Suprapubic skin (tissue), 4 donors: Measurements from ENCODE around the gene GHRH. TPM values are rescaled to one million over a fixed set of nuclear protein-coding genes. Genes with fewer than 3 reads are reported as not detected.

ENCODE experiments used
- DNase-seq, 2 donors: peaks; one replicate each; pipeline ENCODE4 v3.0.0-alpha.2; 2019; ENCODE audit warnings: low spot score in 2 of 2
- H3K27ac ChIP-seq: fragments of 200-600 bp; sonication (generic); one replicate; pipeline ENCODE4 v1.5.1; 2019
- H3K27me3 ChIP-seq: fragments of 200-600 bp; sonication (generic); one replicate; pipeline ENCODE4 v1.5.1; 2019
- H3K36me3 ChIP-seq: fragments of 200-600 bp; sonication (generic); one replicate; pipeline ENCODE4 v1.5.1; 2019
- H3K4me1 ChIP-seq: fragments of 200-600 bp; sonication (generic); one replicate; pipeline ENCODE4 v1.5.1; 2019
- H3K4me3 ChIP-seq: fragments of 200-600 bp; sonication (generic); one replicate; pipeline ENCODE4 v1.5.1; 2019; ENCODE audit warnings: mild to moderate bottlenecking
- H3K9me3 ChIP-seq: fragments of 200-600 bp; sonication (generic); one replicate; pipeline ENCODE4 v1.5.1; 2019
- CTCF ChIP-seq, 2 donors: fragments of 200-600 bp in 1 of 2; fragments of 450-650 bp in 1 of 2; sonication (generic) in 1 of 2; IDR thresholded peaks; one replicate each; pipeline ENCODE4 v1.5.1; 2016 to 2019; ENCODE audit warnings: antibody characterized with exemption in 2 of 2, mild to moderate bottlenecking in 1 of 2, moderate library complexity in 1 of 2
- EP300 ChIP-seq: sonication (generic); formaldehyde crosslinking; IDR thresholded peaks from one replicate; pipeline ENCODE4 v1.6.1; 2017; ENCODE audit warnings: antibody characterized with exemption
- POLR2A ChIP-seq, 2 donors: fragments of 450-650 bp; IDR thresholded peaks; one replicate each; pipeline ENCODE4 v1.6.1; 2017; ENCODE audit warnings: antibody characterized with exemption in 2 of 2, mild to moderate bottlenecking in 2 of 2, moderate library complexity in 2 of 2
- POLR2AphosphoS5 ChIP-seq, 3 donors: sonication (generic); formaldehyde crosslinking; IDR thresholded peaks; one replicate each; pipeline ENCODE4 v1.6.1; 2017; ENCODE audit warnings: antibody characterized with exemption in 3 of 3
- WGBS: methylation state at CpG from one replicate; pipeline ENCODE4 v1.1.5; 2018; 5-methylcytosine and 5-hydroxymethylcytosine counted together
- total RNA-seq, 4 donors: library from RNA; depleted of rRNA; stranded (reverse); fragments of >200 nt; gene quantifications; one replicate each; pipeline ENCODE4 v1.1.0, GENCODE V29; 2016

GHRH gene
- total RNA-seq, 4 donors from 2014 or later = not detected

GRCh38 chr20:37308086-37309050 is 46.8 kb upstream of the GHRH start:
- whole genome bisulfite sequencing = 74% methylated on average over 8 of the region's 8 CpGs
- Histone ChIP-seq H3K27ac (peak overlapping the region; percentile 16), H3K4me1 (peaks cover 46% of the 10 kb centered on the region)

GRCh38 chr20:37305839-37306238 is 44.2 kb upstream of the GHRH start:
- Histone ChIP-seq H3K4me3 (no peak overlapping the region), H3K4me1 (peaks cover 26% of the 10 kb centered on the region), H3K27ac (no peak overlapping the region), H3K27me3 (no peaks in the 10 kb centered on the region), H3K9me3 (no peaks in the 10 kb centered on the region), H3K36me3 (peaks cover 57% of the 10 kb centered on the region)
- TF ChIP-seq EP300 (no peak), POLR2A (IDR thresholded peaks at IDR 0.05) (no peak), POLR2AphosphoS5 (IDR thresholded peaks at IDR 0.05) (no peak), CTCF (IDR thresholded peaks at IDR 0.05) (no peak)
- 84% methylated on average over 3 of the region's 3 CpGs for WGBS
- peak in 1 of 2 donors; percentile 52 for DNase-seq

More at GRCh38 chr20:37308086-37309050, 46.8 kb upstream of the GHRH start:
- DNase-seq = peak in 1 of 2 donors; percentile 57
- Histone ChIP-seq H3K9me3 (no peaks in the 10 kb centered on the region), H3K27me3 (no peaks in the 10 kb centered on the region), H3K4me3 (no peak overlapping the region), H3K36me3 (peaks cover 38% of the 10 kb centered on the region)
- no peak for TF ChIP-seq POLR2A (IDR thresholded peaks at IDR 0.05)
- TF ChIP-seq POLR2AphosphoS5 (IDR thresholded peaks at IDR 0.05) = no peak
- no peak for TF ChIP-seq EP300
- no peak for TF ChIP-seq CTCF (IDR thresholded peaks at IDR 0.05)

GRCh38 chr20:37305079-37305478 is 43.5 kb upstream of the GHRH start:
- peak in 1 of 2 donors; percentile 43 for DNase-seq
- no peak overlapping the region for H3K4me3 ChIP-seq
- H3K9me3 ChIP-seq = no peaks in the 10 kb centered on the region
- no peak for TF ChIP-seq EP300
- no peak for TF ChIP-seq POLR2A (IDR thresholded peaks at IDR 0.05)
- TF ChIP-seq POLR2AphosphoS5 (IDR thresholded peaks at IDR 0.05) = no peak
- no peak for TF ChIP-seq CTCF (IDR thresholded peaks at IDR 0.05)
- peaks cover 56% of the 10 kb centered on the region for H3K36me3 ChIP-seq
- H3K4me1 ChIP-seq = peaks cover 19% of the 10 kb centered on the region
- H3K27ac ChIP-seq = no peak overlapping the region
- no peaks in the 10 kb centered on the region for H3K27me3 ChIP-seq
- WGBS = 85% methylated on average over 6 of the region's 6 CpGs

- H3K4me1 ChIP-seq = peaks cover 11% of the 10 kb centered on the region
- no peaks in the 10 kb centered on the region for H3K27me3 ChIP-seq
- H3K36me3 ChIP-seq = peaks cover 47% of the 10 kb centered on the region
- 95% methylated on average over 4 of the region's 4 CpGs for WGBS
- H3K4me3 ChIP-seq = no peak overlapping the region
- no peaks in the 10 kb centered on the region for H3K9me3 ChIP-seq
- no peak overlapping the region for H3K27ac ChIP-seq
- DNase-seq = peak in 1 of 2 donors; percentile 6
- TF ChIP-seq POLR2A (IDR thresholded peaks at IDR 0.05) (no peak), POLR2AphosphoS5 (IDR thresholded peaks at IDR 0.05) (no peak), CTCF (IDR thresholded peaks at IDR 0.05) (no peak), EP300 (no peak)
Measured at GRCh38 chr20:37303637-37304036, 42.0 kb upstream of the GHRH start.

GRCh38 chr20:37302981-37303380 is 41.4 kb upstream of the GHRH start:
- H3K27me3 ChIP-seq = no peaks in the 10 kb centered on the region
- WGBS = 78% methylated on average over 2 of the region's 2 CpGs
- H3K4me3 ChIP-seq = no peak overlapping the region
- peaks cover 10% of the 10 kb centered on the region for H3K4me1 ChIP-seq
- H3K9me3 ChIP-seq = no peaks in the 10 kb centered on the region
- DNase-seq = peak in 1 of 2 donors; percentile 21
- no peak overlapping the region for H3K27ac ChIP-seq
- no peak for TF ChIP-seq EP300
- TF ChIP-seq POLR2AphosphoS5 (IDR thresholded peaks at IDR 0.05) = no peak
- no peak for TF ChIP-seq CTCF (IDR thresholded peaks at IDR 0.05)
- TF ChIP-seq POLR2A (IDR thresholded peaks at IDR 0.05) = no peak
- peaks cover 44% of the 10 kb centered on the region for H3K36me3 ChIP-seq
